Neural cell (in vitro differentiated cells): ENCODE measurements around the gene GTPBP6. TPM values are rescaled to one million over a fixed set of nuclear protein-coding genes. Genes with fewer than 3 reads are reported as not detected.

Experiments
- H2AFZ ChIP-seq: fragments of 200-600, 300-800 bp; sonication (generic), shearing (Covaris generic); 2 replicates; pipeline ENCODE4 v1.6.0; 2014; ENCODE audit warnings: low read depth, mild to moderate bottlenecking, antibody characterized with exemption, low read length, moderate library complexity
- H3F3A ChIP-seq: fragments of 200-600 bp; shearing (Covaris generic); 2 replicates; pipeline ENCODE4 v1.6.1; 2016; ENCODE audit warnings: mild to moderate bottlenecking, moderate library complexity, mixed read lengths, antibody characterized with exemption, low read length; ENCODE audit not compliant: insufficient read depth, poor library complexity, severe bottlenecking
- H3K27ac ChIP-seq: fragments of 200-600, 300-800 bp; sonication (generic), shearing (Covaris generic); 2 replicates; pipeline ENCODE4 v1.5.1; 2014; ENCODE audit warnings: mild to moderate bottlenecking, low read length, moderate library complexity
- H3K27me3 ChIP-seq: fragments of 300-800, 200-600 bp; sonication (generic), shearing (Covaris generic); 2 replicates; pipeline ENCODE4 v1.6.0; 2014; ENCODE audit warnings: mild to moderate bottlenecking, low read depth, low read length, moderate library complexity; ENCODE audit not compliant: insufficient read depth
- H3K36me3 ChIP-seq: fragments of 300-800, 200-600 bp; sonication (generic), shearing (Covaris generic); 2 replicates; pipeline ENCODE4 v1.5.1; 2014; ENCODE audit warnings: mild to moderate bottlenecking, antibody characterized with exemption, low read length, moderate library complexity; ENCODE audit not compliant: insufficient read depth
- H3K4me2 ChIP-seq: fragments of 300-800, 200-600 bp; sonication (generic), shearing (Covaris generic); 2 replicates; pipeline ENCODE4 v1.6.0; 2014; ENCODE audit warnings: mild to moderate bottlenecking, low read length
- H3K4me3 ChIP-seq: fragments of 300-800, 200-600 bp; sonication (generic), shearing (Covaris generic); 2 replicates; pipeline ENCODE4 v1.5.1; 2014; ENCODE audit warnings: mild to moderate bottlenecking, low read length, moderate library complexity
- H3K79me2 ChIP-seq: fragments of 200-600 bp; shearing (Covaris generic); replicated peaks from 2 replicates; pipeline ENCODE4 v1.6.0; 2014; ENCODE audit warnings: mild to moderate bottlenecking, low read length, moderate library complexity; ENCODE audit not compliant: insufficient read depth
- H3K9ac ChIP-seq: fragments of 300-800, 200-600 bp; sonication (generic), shearing (Covaris generic); 2 replicates; pipeline ENCODE4 v1.6.1; 2016; ENCODE audit warnings: mild to moderate bottlenecking, low read length, mixed read lengths
- H3K9me2 ChIP-seq: fragments of 200-600 bp; shearing (Covaris generic); 2 replicates; pipeline ENCODE4 v1.6.1; 2016; ENCODE audit warnings: mild to moderate bottlenecking, low read length, mixed read lengths; ENCODE audit not compliant: insufficient read depth
- H3K9me3 ChIP-seq: fragments of 200-600, 300-800 bp; sonication (generic), shearing (Covaris generic); 2 replicates; pipeline ENCODE4 v1.6.1; 2016; ENCODE audit warnings: mild to moderate bottlenecking, mixed run types, low read length, moderate library complexity, mixed read lengths
- H4K20me1 ChIP-seq: fragments of 200-600 bp; shearing (Covaris generic); 2 replicates; pipeline ENCODE4 v1.6.1; 2016; ENCODE audit warnings: mild to moderate bottlenecking, mixed run types; ENCODE audit not compliant: insufficient read depth
- EP300 ChIP-seq: fragments of 450-650 bp; conservative IDR thresholded peaks from 2 replicates; pipeline ENCODE4 v1.6.1; 2014; ENCODE audit warnings: antibody characterized with exemption, mild to moderate bottlenecking, moderate library complexity; ENCODE audit not compliant: poor library complexity, severe bottlenecking
- EZH2 ChIP-seq: fragments of 200-600, 300-800 bp; shearing (Covaris generic), sonication (generic); IDR thresholded peaks from 2 replicates; pipeline ENCODE4 v1.6.1; 2014; ENCODE audit warnings: antibody characterized with exemption, low read length, borderline replicate concordance, mild to moderate bottlenecking; ENCODE audit not compliant: insufficient read depth, poor library complexity, severe bottlenecking
- MXI1 ChIP-seq: fragments of 450-650 bp; conservative IDR thresholded peaks from 2 replicates; pipeline ENCODE4 v1.6.1; 2014; ENCODE audit warnings: antibody characterized with exemption, mild to moderate bottlenecking; ENCODE audit not compliant: poor library complexity, severe bottlenecking
- POLR2AphosphoS5 ChIP-seq: IDR thresholded peaks from 2 replicates; pipeline ENCODE4 v1.6.1; 2012
- RAD21 ChIP-seq: fragments of 450-650 bp; conservative IDR thresholded peaks from 2 replicates; pipeline ENCODE4 v1.6.1; 2014; ENCODE audit warnings: antibody characterized with exemption, mild to moderate bottlenecking, moderate library complexity
- SMC3 ChIP-seq: fragments of 450-650 bp; conservative IDR thresholded peaks from 2 replicates; pipeline ENCODE4 v1.6.1; 2014; ENCODE audit warnings: antibody characterized with exemption, mild to moderate bottlenecking, moderate library complexity; ENCODE audit not compliant: poor library complexity
- TAF1 ChIP-seq: IDR thresholded peaks from 2 replicates; pipeline ENCODE4 v1.6.1; 2012; ENCODE audit warnings: low read depth
- polyA minus RNA-seq: library from RNA; depleted of rRNA, polyadenylated mRNA; stranded (reverse); fragments of >200 nt; gene quantifications from 2 replicates; pipeline ENCODE4 v1.2.3, GENCODE V29; 2014
- polyA plus RNA-seq: library from polyadenylated mRNA; depleted of rRNA; stranded (reverse); fragments of >200 nt; gene quantifications from 2 replicates; pipeline ENCODE4 v1.2.3, GENCODE V29; 2014
- TF ChIP-seq, protein P1 (sequence below): fragments of 450-650 bp; IDR thresholded peaks from 2 replicates; pipeline ENCODE4 v1.5.1; 2014; ENCODE audit warnings: antibody characterized with exemption, mild to moderate bottlenecking, moderate library complexity; ENCODE audit not compliant: poor library complexity, severe bottlenecking
- TF ChIP-seq, protein P2 (sequence below): IDR thresholded peaks from 2 replicates; pipeline ENCODE4 v1.6.1; 2012; ENCODE audit warnings: borderline replicate concordance

Gene GTPBP6, protein sequence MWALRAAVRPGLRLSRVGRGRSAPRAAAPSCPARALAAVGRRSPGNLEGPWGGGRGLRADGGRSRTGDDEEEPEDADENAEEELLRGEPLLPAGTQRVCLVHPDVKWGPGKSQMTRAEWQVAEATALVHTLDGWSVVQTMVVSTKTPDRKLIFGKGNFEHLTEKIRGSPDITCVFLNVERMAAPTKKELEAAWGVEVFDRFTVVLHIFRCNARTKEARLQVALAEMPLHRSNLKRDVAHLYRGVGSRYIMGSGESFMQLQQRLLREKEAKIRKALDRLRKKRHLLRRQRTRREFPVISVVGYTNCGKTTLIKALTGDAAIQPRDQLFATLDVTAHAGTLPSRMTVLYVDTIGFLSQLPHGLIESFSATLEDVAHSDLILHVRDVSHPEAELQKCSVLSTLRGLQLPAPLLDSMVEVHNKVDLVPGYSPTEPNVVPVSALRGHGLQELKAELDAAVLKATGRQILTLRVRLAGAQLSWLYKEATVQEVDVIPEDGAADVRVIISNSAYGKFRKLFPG
- polyA plus RNA-seq: 23.6 and 35.6 TPM in 2 replicates
- polyA minus RNA-seq: 19.1 and 23.1 TPM in 2 replicates

DNA sequence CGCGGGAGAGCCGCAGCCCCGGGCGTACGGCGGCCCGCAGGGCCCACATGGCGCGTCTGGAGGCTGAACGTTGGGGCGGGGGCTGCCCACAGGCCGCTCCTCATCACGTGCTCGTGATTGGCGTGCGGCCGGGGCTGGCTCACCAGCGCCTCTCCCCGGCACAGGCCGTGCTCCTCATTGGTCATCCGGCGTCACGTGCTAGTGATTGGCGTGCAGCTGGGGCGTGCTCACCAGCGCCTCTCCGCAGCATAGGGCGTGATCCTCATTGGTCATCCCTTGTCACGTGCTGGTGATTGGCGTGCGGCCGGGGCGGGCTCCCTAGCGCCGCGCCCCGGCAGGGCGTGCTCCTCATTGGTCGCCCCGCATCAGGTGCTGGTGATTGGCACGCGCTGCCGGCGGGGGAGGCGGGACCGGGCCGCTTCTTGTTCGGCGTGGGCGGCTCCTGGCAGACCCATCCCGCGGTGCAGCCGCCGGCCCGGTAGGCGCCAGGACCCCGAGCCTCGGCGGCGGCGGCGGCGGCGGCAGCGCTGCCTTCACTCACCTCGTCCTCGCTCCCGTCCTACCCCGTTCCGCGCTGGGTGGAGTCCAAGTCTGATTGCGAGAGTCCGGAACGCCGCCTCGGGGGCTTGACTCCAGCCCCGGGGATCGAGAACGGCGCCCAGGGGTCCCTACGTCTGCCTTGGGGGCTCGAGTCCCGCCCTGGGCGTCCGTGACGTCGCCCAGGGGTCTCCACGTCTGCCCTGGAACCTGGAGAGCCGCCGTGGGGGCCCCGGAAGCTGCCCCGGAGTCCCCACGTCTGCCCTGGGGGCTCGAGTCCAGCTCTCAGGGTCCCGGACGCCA lies at the start of gene GTPBP6:
GTPBP6 (minus strand) TSS at position 58 of the 840 bp plus-strand sequence; CDS start at position 49, 9 bp downstream.
- no peaks in the 10 kb centered on the region for H3F3A ChIP-seq
- no peaks in the 10 kb centered on the region for H3K9me2 ChIP-seq
- peaks cover 8% of the 10 kb centered on the region for H3K79me2 ChIP-seq
- peak within 1 kb of the TSS; percentile 84 for H3K27ac ChIP-seq
- no peaks in the 10 kb centered on the region for H3K36me3 ChIP-seq
- H2AFZ ChIP-seq: peak within 1 kb of the TSS; percentile 73
- peak within 1 kb of the TSS; percentile 94 for H3K4me3 ChIP-seq
- H3K9ac ChIP-seq: peak within 1 kb of the TSS; percentile 90
- H3K27me3 ChIP-seq: no peaks in the 10 kb centered on the region
- peak; percentile 59 for TF ChIP-seq RAD21
- no peak for TF ChIP-seq EZH2
- no peak for TF ChIP-seq TAF1
- TF ChIP-seq POLR2AphosphoS5: peak; percentile 81
- peak; percentile 47 for TF ChIP-seq SMC3
- peak; percentile 11 for TF ChIP-seq EP300
- TF ChIP-seq, protein P1, sequence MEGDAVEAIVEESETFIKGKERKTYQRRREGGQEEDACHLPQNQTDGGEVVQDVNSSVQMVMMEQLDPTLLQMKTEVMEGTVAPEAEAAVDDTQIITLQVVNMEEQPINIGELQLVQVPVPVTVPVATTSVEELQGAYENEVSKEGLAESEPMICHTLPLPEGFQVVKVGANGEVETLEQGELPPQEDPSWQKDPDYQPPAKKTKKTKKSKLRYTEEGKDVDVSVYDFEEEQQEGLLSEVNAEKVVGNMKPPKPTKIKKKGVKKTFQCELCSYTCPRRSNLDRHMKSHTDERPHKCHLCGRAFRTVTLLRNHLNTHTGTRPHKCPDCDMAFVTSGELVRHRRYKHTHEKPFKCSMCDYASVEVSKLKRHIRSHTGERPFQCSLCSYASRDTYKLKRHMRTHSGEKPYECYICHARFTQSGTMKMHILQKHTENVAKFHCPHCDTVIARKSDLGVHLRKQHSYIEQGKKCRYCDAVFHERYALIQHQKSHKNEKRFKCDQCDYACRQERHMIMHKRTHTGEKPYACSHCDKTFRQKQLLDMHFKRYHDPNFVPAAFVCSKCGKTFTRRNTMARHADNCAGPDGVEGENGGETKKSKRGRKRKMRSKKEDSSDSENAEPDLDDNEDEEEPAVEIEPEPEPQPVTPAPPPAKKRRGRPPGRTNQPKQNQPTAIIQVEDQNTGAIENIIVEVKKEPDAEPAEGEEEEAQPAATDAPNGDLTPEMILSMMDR: peak; percentile 77
- TF ChIP-seq, protein P2, sequence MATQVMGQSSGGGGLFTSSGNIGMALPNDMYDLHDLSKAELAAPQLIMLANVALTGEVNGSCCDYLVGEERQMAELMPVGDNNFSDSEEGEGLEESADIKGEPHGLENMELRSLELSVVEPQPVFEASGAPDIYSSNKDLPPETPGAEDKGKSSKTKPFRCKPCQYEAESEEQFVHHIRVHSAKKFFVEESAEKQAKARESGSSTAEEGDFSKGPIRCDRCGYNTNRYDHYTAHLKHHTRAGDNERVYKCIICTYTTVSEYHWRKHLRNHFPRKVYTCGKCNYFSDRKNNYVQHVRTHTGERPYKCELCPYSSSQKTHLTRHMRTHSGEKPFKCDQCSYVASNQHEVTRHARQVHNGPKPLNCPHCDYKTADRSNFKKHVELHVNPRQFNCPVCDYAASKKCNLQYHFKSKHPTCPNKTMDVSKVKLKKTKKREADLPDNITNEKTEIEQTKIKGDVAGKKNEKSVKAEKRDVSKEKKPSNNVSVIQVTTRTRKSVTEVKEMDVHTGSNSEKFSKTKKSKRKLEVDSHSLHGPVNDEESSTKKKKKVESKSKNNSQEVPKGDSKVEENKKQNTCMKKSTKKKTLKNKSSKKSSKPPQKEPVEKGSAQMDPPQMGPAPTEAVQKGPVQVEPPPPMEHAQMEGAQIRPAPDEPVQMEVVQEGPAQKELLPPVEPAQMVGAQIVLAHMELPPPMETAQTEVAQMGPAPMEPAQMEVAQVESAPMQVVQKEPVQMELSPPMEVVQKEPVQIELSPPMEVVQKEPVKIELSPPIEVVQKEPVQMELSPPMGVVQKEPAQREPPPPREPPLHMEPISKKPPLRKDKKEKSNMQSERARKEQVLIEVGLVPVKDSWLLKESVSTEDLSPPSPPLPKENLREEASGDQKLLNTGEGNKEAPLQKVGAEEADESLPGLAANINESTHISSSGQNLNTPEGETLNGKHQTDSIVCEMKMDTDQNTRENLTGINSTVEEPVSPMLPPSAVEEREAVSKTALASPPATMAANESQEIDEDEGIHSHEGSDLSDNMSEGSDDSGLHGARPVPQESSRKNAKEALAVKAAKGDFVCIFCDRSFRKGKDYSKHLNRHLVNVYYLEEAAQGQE: peak; percentile 66
- TF ChIP-seq MXI1: peak; percentile 85
- peak within 1 kb of the TSS; percentile 42 for H3K4me2 ChIP-seq
- H3K9me3 ChIP-seq: no peaks in the 10 kb centered on the region
- no peaks in the 10 kb centered on the region for H4K20me1 ChIP-seq

DNA sequence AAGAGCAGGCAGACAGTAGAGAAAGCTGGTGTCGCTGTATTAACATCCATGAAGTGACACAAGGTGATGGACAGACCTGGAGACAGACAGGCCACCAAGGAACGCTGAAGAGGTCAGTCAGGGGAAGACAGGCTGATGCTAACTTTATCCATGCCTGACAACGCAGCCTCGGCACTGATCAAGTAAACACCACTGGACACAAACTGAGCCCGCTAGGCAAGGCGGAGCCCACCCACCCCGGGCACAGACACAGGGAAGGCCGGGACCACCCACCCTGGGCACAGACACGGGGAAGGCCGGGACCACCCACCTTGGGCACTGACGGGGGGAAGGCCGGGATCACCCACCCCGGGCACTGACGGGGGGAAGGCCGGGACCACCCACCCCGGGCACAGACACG lies 49.3 kb upstream of the GTPBP6 start:
- Histone ChIP-seq H3K9ac (no peak overlapping the region), H3K79me2 (no peaks in the 10 kb centered on the region), H3K4me2 (no peak overlapping the region), H3K27ac (no peak overlapping the region), H3F3A (no peaks in the 10 kb centered on the region), H3K36me3 (no peaks in the 10 kb centered on the region), H3K4me3 (no peak overlapping the region), H3K9me2 (no peaks in the 10 kb centered on the region), H4K20me1 (no peaks in the 10 kb centered on the region), H3K9me3 (peaks cover 8% of the 10 kb centered on the region), H3K27me3 (peaks cover 10% of the 10 kb centered on the region), H2AFZ (no peak overlapping the region)
- TF ChIP-seq, protein P2: no peak
- TF ChIP-seq MXI1 (no peak), EZH2 (no peak), TAF1 (no peak), EP300 (no peak), RAD21 (no peak), POLR2AphosphoS5 (no peak), SMC3 (no peak)
- TF ChIP-seq, protein P1: no peak
